Activated T-cell treated with anti-CD3 and anti-CD28 coated beads, Interleukin-2, amount 50 U/mL, for 24 hours (primary cell): Measurements from ENCODE around the gene CAND1.

ENCODE experiments used
- DNase-seq: peaks from one replicate; pipeline ENCODE4 v3.0.0-alpha.2; 2020
- H3K27ac Mint-ChIP-seq: 2 replicates; pipeline ENCODE4 v1.8.0; 2020; ENCODE audit warnings: mild to moderate bottlenecking, mixed read lengths
- H3K27me3 Mint-ChIP-seq: 2 replicates; pipeline ENCODE4 v1.8.0; 2020; ENCODE audit warnings: mixed read lengths
- H3K36me3 Mint-ChIP-seq: 2 replicates; pipeline ENCODE4 v1.8.0; 2020; ENCODE audit warnings: low read depth, mixed read lengths
- H3K4me1 Mint-ChIP-seq: 2 replicates; pipeline ENCODE4 v1.8.0; 2020; ENCODE audit warnings: low read depth, mixed read lengths
- H3K4me3 Mint-ChIP-seq: 2 replicates; pipeline ENCODE4 v1.8.0; 2020; ENCODE audit warnings: mild to moderate bottlenecking, moderate library complexity, mixed read lengths
- H3K9me3 Mint-ChIP-seq: 2 replicates; pipeline ENCODE4 v1.8.0; 2020; ENCODE audit warnings: mixed read lengths

CAND1 gene

DNA sequence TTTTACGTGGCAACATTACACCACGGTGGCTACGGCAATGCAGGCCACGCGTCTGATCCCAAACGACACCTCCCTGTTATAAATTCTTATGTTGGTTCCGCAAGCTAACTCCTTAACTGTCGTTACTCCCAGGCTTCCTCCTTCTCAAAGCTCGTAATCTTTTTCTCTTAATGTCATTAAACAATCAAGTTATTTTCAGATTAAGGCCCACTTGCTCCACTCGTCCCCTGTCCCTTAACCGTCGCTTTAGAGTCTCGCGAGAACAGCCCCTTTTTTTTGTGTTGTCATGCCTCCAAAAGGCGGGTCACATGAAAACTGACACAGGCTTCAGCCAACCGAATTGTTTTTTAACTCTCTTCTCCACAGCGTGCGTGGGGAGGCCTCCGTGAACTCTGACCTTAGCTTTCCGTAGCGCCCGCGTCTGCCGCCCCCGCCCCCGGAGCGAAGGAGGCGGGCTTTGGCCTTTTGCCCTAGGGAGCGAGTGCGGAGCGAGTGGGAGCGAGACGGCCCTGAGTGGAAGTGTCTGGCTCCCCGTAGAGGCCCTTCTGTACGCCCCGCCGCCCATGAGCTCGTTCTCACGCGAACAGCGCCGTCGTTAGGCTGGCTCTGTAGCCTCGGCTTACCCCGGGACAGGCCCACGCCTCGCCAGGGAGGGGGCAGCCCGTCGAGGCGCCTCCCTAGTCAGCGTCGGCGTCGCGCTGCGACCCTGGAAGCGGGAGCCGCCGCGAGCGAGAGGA lies at the start of gene CAND1:
TSS of gene CAND1 (plus strand) at position 463 of the 737 bp plus-strand sequence. CDS start 360 bp downstream, outside the sequence.
- peak within 1 kb of the TSS; percentile 97 for H3K4me3 Mint-ChIP-seq
- DNase-seq: peak; percentile 97

DNA sequence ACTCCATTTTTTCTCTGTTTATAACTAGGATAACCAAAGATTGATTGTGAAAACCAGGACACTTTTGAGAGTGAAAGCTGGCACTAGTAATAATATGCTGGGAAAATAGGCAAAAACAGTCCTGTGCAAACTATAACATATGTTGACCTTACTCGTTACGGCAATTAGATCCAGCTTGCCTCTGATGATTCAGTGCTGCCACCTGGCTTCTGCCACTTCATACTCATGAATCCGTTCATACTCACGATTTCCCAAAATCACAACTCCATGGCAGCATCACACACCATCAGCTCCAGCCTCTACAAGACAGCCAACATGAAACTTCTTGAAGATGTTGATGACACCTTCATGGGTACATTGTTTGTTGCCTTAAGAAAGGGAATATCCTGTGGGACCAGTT lies 49.1 kb upstream of the CAND1 start:
- no peak overlapping the region for H3K27ac Mint-ChIP-seq
- DNase-seq: no peak
- no peaks in the 10 kb centered on the region for H3K4me1 Mint-ChIP-seq
- no peak overlapping the region for H3K4me3 Mint-ChIP-seq
- H3K27me3 Mint-ChIP-seq: peaks cover 9% of the 10 kb centered on the region
- no peaks in the 10 kb centered on the region for H3K9me3 Mint-ChIP-seq
- H3K36me3 Mint-ChIP-seq: no peaks in the 10 kb centered on the region

More for the DNA sequence above, at the start of gene CAND1:
- Mint-ChIP-seq H3K27ac (peak within 1 kb of the TSS; percentile 99), H3K27me3 (no peaks in the 10 kb centered on the region), H3K9me3 (peaks cover 2% of the 10 kb centered on the region), H3K4me1 (peaks cover 44% of the 10 kb centered on the region), H3K36me3 (peaks cover 33% of the 10 kb centered on the region)

DNA sequence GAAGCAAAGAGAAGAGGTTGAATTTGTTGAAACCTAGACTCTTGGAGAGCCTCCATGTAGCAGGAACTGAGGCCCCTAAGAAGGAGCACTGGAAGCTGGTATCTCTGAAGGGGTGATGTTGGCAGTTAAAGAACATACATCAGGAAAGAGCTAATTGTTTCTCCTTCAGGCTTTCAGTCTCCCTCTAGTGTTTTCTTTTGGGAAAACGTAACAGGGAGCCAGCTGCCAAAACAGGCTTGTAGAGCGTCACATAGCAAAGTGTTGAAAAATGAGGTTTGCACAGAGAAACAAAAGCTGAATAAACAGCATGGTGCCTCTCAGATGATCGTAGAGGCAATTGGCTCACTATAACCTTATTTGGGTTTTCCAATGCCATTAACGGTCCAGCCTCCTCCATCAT lies 46.9 kb upstream of the CAND1 start:
- H3K27me3 Mint-ChIP-seq: peaks cover 2% of the 10 kb centered on the region
- DNase-seq: no peak
- peaks cover 3% of the 10 kb centered on the region for H3K9me3 Mint-ChIP-seq
- H3K4me3 Mint-ChIP-seq: no peak overlapping the region
- H3K36me3 Mint-ChIP-seq: no peaks in the 10 kb centered on the region
- H3K4me1 Mint-ChIP-seq: no peaks in the 10 kb centered on the region
- H3K27ac Mint-ChIP-seq: no peak overlapping the region

DNA sequence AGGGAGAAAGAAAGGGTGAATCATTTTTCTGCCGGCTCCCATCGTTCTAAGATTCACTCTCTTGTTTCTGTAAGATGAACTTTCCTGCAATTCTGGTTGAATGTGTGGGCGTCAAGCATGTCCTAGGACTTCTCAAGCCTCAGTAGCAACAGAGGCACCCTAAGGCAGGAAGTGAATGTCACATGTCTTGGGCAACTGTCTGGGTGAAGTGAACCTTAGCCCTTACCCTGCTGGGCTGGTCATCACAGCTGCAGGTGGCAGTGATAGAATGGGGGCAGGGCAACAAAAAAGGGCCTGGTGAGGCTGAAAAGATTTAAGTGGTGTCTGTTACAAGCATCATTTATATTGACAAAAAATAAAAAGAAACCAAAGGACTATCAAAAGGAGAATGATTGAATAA lies 45.9 kb upstream of the CAND1 start:
- no peaks in the 10 kb centered on the region for H3K36me3 Mint-ChIP-seq

DNA sequence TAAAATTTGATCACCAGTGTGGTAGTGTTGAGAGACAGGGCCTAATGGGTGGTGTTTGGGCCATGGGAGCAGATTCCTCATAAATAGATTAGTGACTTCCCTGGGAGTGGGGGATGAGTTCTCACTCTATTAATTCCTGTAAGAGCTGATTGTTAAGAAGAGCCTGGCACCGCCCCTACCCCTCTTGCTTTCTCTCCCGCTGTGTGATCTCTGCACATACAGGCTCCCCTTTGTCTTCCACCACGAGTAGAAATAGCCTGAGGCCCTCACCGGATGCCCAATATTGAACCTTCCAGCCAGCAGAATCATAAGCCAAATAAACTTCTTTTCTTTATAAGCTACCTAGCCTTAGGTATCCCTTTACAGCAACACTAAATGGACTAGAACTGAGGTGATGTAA lies 31.9 kb upstream of the CAND1 start:
- peaks cover 19% of the 10 kb centered on the region for H3K27me3 Mint-ChIP-seq
- peaks cover 5% of the 10 kb centered on the region for H3K4me1 Mint-ChIP-seq
- peaks cover 8% of the 10 kb centered on the region for H3K9me3 Mint-ChIP-seq
- DNase-seq: no peak
- H3K4me3 Mint-ChIP-seq: no peak overlapping the region
- H3K36me3 Mint-ChIP-seq: no peaks in the 10 kb centered on the region
- H3K27ac Mint-ChIP-seq: no peak overlapping the region

More for the DNA sequence above, 45.9 kb upstream of the CAND1 start:
- H3K27ac Mint-ChIP-seq: no peak overlapping the region
- H3K4me3 Mint-ChIP-seq: no peak overlapping the region
- peaks cover 3% of the 10 kb centered on the region for H3K9me3 Mint-ChIP-seq
- H3K27me3 Mint-ChIP-seq: peaks cover 6% of the 10 kb centered on the region
- H3K4me1 Mint-ChIP-seq: no peaks in the 10 kb centered on the region
- DNase-seq: no peak

DNA sequence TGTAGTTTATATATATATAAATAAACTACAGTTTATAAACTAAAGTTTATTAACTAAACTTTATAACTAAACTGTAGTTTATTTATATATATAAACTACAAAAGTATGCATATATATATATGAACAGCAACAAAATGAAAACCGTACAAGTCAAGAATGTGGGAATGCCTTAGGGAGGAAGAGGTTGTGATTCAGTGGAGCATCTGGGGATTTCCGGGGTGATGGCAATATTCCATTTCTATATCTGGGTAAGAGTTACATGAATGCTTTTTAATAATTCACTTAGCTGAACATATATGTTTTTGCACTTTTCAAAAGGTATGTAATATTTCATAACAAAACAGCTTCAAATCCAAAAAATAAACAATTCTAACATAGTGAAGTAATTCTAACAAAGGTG lies 30.1 kb upstream of the CAND1 start:
- DNase-seq: no peak
- Mint-ChIP-seq H3K4me1 (peaks cover 5% of the 10 kb centered on the region), H3K36me3 (no peaks in the 10 kb centered on the region), H3K9me3 (peaks cover 8% of the 10 kb centered on the region), H3K27me3 (peaks cover 12% of the 10 kb centered on the region), H3K27ac (no peak overlapping the region), H3K4me3 (no peak overlapping the region)

DNA sequence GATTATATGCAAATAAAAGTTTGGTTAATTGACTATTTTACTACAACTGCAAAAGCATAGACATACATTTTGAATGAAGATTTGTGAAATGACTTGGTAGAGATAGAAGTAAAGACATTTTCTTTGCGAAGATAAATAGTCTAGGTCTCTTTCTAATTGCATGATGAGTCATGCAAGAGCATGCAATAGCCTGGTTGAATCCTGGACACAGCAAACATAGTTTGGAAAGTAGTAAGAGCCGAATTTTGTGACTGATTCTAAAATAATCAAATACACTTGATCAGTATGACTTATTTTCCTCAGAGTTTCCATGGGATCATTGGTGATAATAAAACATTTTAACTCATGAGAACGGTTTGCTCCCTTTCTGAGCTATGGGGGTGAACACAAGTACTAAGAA lies 27.7 kb upstream of the CAND1 start:
- no peak overlapping the region for H3K4me3 Mint-ChIP-seq
- DNase-seq: no peak

DNA sequence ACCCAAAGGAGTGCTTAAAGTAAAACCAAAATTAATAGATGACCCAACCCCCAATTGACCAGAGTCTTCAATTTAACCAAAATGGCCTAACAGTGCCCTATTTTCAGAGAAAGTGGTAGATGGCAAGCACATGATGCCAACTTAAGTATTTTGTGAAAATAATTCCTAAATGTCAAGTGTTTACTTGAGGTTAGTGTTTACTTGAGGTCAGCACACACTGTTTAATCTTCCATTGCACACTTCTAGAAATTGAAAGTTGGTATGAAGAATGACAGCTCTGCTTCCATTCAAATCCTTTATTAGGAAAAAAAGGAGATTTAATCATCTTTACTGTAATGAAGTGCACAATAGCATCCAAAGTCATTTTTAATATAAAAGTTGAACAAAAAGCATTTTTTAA lies 25.9 kb upstream of the CAND1 start:
- no peak for DNase-seq
- no peaks in the 10 kb centered on the region for H3K36me3 Mint-ChIP-seq
- no peak overlapping the region for H3K27ac Mint-ChIP-seq
- H3K27me3 Mint-ChIP-seq: peaks cover 3% of the 10 kb centered on the region
- H3K9me3 Mint-ChIP-seq: no peaks in the 10 kb centered on the region
- peaks cover 5% of the 10 kb centered on the region for H3K4me1 Mint-ChIP-seq
- H3K4me3 Mint-ChIP-seq: no peak overlapping the region

More for the DNA sequence above, 27.7 kb upstream of the CAND1 start:
- Mint-ChIP-seq H3K27ac (no peak overlapping the region), H3K9me3 (no peaks in the 10 kb centered on the region), H3K27me3 (peaks cover 3% of the 10 kb centered on the region), H3K4me1 (peaks cover 5% of the 10 kb centered on the region), H3K36me3 (no peaks in the 10 kb centered on the region)

DNA sequence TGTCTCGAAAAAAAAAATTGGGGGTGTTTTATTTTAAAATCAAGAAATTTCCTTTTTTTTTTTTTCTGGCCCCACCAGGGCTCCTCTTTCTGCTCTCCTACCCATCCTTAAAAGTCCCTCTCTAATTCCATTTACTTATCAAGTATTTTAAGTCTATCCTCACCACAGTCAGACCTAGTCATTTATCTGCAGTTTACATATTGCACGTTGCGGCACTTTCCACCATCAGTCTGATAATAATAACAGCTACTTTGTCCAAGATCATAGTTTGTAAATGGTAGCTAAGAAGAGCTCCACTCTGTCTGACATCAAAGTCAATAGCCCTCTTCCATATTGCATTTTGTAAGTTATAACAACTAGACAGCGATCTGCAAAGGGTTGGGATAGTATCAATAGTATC lies 23.6 kb upstream of the CAND1 start:
- Mint-ChIP-seq H3K27ac (no peak overlapping the region), H3K9me3 (no peaks in the 10 kb centered on the region), H3K4me3 (no peak overlapping the region), H3K4me1 (no peaks in the 10 kb centered on the region), H3K27me3 (peaks cover 6% of the 10 kb centered on the region), H3K36me3 (no peaks in the 10 kb centered on the region)
- no peak for DNase-seq

DNA sequence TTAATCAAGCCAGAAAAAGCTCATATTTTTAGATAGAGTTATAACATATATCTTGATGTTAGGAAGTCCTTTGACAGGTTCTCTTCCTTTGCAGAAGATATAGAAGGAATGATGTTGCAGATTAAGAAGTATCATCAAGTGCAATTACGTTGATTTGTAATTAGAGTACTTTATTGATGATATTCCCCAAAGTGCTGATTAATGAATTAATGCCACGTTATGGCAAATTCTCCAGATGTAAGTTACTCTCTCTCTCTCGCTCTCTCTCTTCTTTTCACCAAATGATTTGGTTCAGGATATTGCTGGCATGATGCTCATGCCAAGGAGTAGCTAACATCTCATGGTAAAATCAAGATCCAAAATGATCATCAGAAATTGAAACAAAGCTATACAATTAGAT lies 18.1 kb upstream of the CAND1 start:
- Mint-ChIP-seq H3K27ac (no peak overlapping the region), H3K9me3 (no peaks in the 10 kb centered on the region), H3K36me3 (no peaks in the 10 kb centered on the region), H3K4me1 (no peaks in the 10 kb centered on the region), H3K27me3 (peaks cover 10% of the 10 kb centered on the region), H3K4me3 (no peak overlapping the region)
- no peak for DNase-seq

DNA sequence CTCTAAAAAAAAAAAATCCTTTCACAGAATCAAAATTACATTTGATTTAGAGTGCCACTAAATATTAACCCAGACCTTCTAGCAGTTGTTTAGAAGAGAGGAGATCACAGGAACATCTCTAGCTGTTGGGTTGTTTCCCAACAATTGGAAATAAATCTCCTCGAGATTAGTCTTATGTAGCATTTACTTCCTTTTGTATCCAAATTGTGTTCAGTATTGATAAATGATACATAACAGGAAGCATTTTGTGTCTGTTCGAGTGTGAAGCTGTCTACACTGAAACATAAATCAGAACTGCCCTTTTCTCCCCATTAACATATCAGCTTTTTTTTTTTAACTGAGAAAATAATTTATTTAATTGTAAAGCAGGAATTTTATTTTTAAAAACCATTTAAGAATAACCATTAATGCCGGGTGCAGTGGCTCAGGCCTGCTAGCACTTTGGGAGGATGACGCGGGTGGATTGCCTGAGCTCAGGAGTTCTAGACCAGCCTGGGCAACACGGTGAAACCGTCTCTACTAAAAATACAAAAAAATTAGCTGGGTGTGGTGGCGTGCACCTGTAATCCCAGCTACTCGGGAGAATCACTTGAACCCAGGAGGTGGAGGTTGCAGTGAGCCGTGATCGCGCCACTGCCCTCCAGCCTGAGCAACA lies 14.7 kb upstream of the CAND1 start:
- Mint-ChIP-seq H3K27me3 (peaks cover 7% of the 10 kb centered on the region), H3K4me1 (no peaks in the 10 kb centered on the region), H3K36me3 (no peaks in the 10 kb centered on the region), H3K27ac (no peak overlapping the region), H3K4me3 (no peak overlapping the region), H3K9me3 (no peaks in the 10 kb centered on the region)
- DNase-seq: no peak

DNA sequence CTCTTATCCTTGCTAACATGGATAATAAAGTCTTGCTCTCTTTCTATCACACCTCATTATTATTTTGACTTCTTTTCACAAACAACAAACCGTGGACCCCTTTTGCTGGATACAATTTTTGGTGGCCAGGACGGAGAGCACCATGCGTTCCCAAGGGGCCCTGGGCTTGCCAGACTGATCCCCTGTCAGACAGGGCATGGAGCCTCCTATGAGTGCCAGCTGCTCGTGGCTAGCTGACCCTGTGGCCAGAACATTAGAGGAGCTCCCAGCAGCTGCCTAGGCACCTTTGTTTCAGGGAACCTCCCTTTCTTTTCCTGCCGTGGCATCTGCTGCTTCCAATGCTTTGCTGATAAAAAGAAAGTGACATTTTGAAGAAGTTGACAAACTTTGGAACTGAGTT lies 12.5 kb upstream of the CAND1 start:
- no peaks in the 10 kb centered on the region for H3K9me3 Mint-ChIP-seq
- no peak overlapping the region for H3K4me3 Mint-ChIP-seq
- no peak for DNase-seq
- H3K27ac Mint-ChIP-seq: no peak overlapping the region
- H3K36me3 Mint-ChIP-seq: no peaks in the 10 kb centered on the region
- H3K4me1 Mint-ChIP-seq: no peaks in the 10 kb centered on the region
- peaks cover 1% of the 10 kb centered on the region for H3K27me3 Mint-ChIP-seq

DNA sequence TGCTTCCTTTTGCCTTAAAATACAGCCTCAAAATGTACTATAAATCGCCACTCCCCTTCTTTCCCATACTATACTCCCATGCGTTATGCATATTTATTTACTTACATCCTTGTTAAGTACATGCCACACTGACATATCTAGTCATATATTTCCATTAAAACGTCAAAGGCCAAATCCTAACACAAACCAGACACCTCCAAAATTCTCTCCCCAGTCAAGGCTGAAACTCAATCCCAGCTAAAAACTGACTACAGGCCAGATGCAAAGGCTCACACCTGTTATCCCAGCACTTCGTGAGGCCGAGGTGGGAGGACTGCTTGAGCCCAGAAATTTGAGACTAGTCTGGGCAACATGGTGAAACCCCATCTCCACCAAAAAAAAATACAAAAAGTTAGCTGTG lies 5.7 kb upstream of the CAND1 start:
- Mint-ChIP-seq H3K9me3 (peaks cover 2% of the 10 kb centered on the region), H3K4me1 (peaks cover 11% of the 10 kb centered on the region), H3K27ac (no peak overlapping the region), H3K4me3 (no peak overlapping the region), H3K36me3 (no peaks in the 10 kb centered on the region), H3K27me3 (no peaks in the 10 kb centered on the region)
- no peak for DNase-seq

DNA sequence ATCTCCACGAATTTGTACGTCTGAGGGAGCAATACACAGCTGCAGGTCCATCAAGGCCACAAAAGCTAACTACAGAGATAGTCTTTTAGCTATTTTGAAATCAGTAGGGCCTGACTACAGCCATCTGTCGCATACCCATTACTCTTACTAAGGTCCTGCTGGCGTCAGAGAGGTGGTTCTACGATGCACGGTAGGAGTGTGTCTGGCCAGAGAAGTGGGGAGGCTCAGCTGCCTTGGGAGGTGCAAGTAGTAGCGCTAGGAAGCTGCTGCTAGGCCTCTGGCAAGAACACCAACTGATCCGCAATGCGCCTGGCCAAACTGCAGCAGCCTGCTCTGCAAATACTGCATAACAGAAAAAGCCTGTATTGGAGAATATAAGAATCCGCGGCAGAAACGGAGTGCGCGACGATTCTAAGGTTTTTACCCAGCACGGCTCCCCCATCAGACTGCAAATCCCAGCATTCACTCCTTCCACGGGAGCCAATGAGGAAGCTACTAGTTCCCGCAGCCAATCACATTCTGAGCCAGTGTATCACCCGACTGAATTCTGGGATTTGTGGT lies 743 bp upstream of the CAND1 start:
- Mint-ChIP-seq H3K36me3 (peaks cover 28% of the 10 kb centered on the region), H3K9me3 (peaks cover 2% of the 10 kb centered on the region)
- DNase-seq: peak; percentile 82

More for the DNA sequence above, 743 bp upstream of the CAND1 start:
- H3K27ac Mint-ChIP-seq: peak overlapping the region; percentile 99
- peak overlapping the region; percentile 97 for H3K4me3 Mint-ChIP-seq
- no peaks in the 10 kb centered on the region for H3K27me3 Mint-ChIP-seq
- peaks cover 38% of the 10 kb centered on the region for H3K4me1 Mint-ChIP-seq
